ENCODE measurements around the gene SH3PXD2A. TPM values are rescaled to one million over a fixed set of nuclear protein-coding genes. Genes with fewer than 3 reads are reported as not detected.
A peak's percentile ranks its signal among the peaks of the same experiment; 100 is the strongest.

The SH3PXD2A gene
- total RNA-seq, 1 experiment from 2014 or later, result 4.5 TPM

DNA sequence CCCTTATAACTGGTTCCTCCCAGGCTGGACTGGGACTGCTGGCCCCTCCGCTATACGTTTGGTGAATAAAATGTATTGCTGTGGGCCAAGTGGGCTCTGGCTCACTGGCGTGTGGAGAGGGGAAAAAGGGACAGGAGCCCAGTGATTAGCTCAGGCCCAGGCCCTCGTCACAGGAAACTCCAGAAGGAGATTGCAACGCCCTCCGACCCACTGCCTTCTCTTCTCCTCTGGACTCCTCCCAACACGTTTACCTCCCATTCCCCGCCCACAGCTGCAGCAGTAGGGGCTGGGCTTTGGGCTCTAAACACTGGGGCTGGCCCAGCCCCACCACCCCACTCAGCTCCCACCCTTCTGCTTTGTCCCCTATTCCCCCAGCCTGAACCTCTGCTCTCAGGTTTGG is 188.0 kb downstream of the SH3PXD2A start:
- Mint-ChIP-seq H3K36me3 (ENCODE audit: insufficient read depth in 1 of 3, low read depth in 3 of 3) (no peaks in the 10 kb centered on the region; a peak in 1 of 7 replicates), H3K4me3 (no peak overlapping the region), H3K27ac (no peak overlapping the region; a peak in 1 of 7 replicates), H3K27me3 (ENCODE audit: low read depth) (peaks cover 2% of the 10 kb centered on the region; the same call in 1 of the 2 replicates), H3K4me1 (peaks cover 17 to 30% of the 10 kb centered on the region in 2 experiments), H3K9me3 (no peaks in the 10 kb centered on the region)
- H3K14ac ChIP-seq (ENCODE audit: insufficient read depth, low read length), result no peak overlapping the region
- H3K18ac ChIP-seq (ENCODE audit: insufficient read length, low read depth, low read length), result no peak overlapping the region
- no peak overlapping the region for H3T11ph ChIP-seq (ENCODE audit: low read length)
- no peak overlapping the region for H2BK20ac ChIP-seq (ENCODE audit: low read depth, low read length, poor library complexity, severe bottlenecking)
- no peaks in the 10 kb centered on the region for H3K27me3 ChIP-seq (ENCODE audit: insufficient read depth, low read length)
- no peak overlapping the region for H4K5ac ChIP-seq (ENCODE audit: insufficient read length, low read depth, low read length)
- no peak overlapping the region for H3K4me2 ChIP-seq (ENCODE audit: insufficient read depth, insufficient read length, low read length)
- H4K8ac ChIP-seq (replicated peaks; ENCODE audit: insufficient read length, low read depth, low read length), result no peak overlapping the region
- no peak overlapping the region for H4K91ac ChIP-seq (ENCODE audit: insufficient read length, low read depth, low read length)
- DNase-seq, result peak; percentile 53
- no peak overlapping the region for H3K27ac ChIP-seq (ENCODE audit: insufficient read length, low read depth, low read length)
- no peaks in the 10 kb centered on the region for H3K79me1 ChIP-seq (ENCODE audit: insufficient read depth, low read depth, low read length, poor library complexity, severe bottlenecking)
- H3K23ac ChIP-seq (ENCODE audit: insufficient read length, low read depth, low read length), result no peak overlapping the region
- H2AFZ ChIP-seq (ENCODE audit: low read length), result no peak overlapping the region
- H2BK5ac ChIP-seq (ENCODE audit: insufficient read length, low read length), result no peak overlapping the region
- no peak overlapping the region for H3K56ac ChIP-seq (ENCODE audit: insufficient read length, low read depth, low read length)
- TF ChIP-seq, protein P1, sequence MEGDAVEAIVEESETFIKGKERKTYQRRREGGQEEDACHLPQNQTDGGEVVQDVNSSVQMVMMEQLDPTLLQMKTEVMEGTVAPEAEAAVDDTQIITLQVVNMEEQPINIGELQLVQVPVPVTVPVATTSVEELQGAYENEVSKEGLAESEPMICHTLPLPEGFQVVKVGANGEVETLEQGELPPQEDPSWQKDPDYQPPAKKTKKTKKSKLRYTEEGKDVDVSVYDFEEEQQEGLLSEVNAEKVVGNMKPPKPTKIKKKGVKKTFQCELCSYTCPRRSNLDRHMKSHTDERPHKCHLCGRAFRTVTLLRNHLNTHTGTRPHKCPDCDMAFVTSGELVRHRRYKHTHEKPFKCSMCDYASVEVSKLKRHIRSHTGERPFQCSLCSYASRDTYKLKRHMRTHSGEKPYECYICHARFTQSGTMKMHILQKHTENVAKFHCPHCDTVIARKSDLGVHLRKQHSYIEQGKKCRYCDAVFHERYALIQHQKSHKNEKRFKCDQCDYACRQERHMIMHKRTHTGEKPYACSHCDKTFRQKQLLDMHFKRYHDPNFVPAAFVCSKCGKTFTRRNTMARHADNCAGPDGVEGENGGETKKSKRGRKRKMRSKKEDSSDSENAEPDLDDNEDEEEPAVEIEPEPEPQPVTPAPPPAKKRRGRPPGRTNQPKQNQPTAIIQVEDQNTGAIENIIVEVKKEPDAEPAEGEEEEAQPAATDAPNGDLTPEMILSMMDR (conservative IDR thresholded peaks at IDR 0.05), result no peak
- WGBS (ENCODE audit: extremely low coverage, insufficient read length, low lambda C conversion rate), result no CpG with 5 or more reads among the region's 8 CpGs
- H2BK15ac ChIP-seq (ENCODE audit: low read depth, low read length), result no peak overlapping the region
- no peaks in the 10 kb centered on the region for H3K79me2 ChIP-seq (ENCODE audit: insufficient read depth, low read length)
- H4K20me1 ChIP-seq (ENCODE audit: control insufficient read depth, insufficient read depth, insufficient read length), result no peaks in the 10 kb centered on the region
- H2AK5ac ChIP-seq (ENCODE audit: insufficient read length, low read length), result no peak overlapping the region
- no peak overlapping the region for H2BK120ac ChIP-seq (ENCODE audit: low read depth, low read length, poor library complexity, severe bottlenecking)
- H3K9ac ChIP-seq (ENCODE audit: extremely low read depth, insufficient read length, low read length), result no peak overlapping the region
- H3K23me2 ChIP-seq (ENCODE audit: insufficient read length, low read depth, low read length, poor library complexity, severe bottlenecking), result no peaks in the 10 kb centered on the region
- no peaks in the 10 kb centered on the region; the same call in 1 of the 2 replicates for H3K4me1 ChIP-seq (ENCODE audit: insufficient read depth, low read length)
- H2BK12ac ChIP-seq (ENCODE audit: insufficient read length, low read depth, low read length), result no peak overlapping the region
- H3K9me3 ChIP-seq (ENCODE audit: control insufficient read depth, low read depth, low read length), result no peaks in the 10 kb centered on the region
- no peak overlapping the region for H3K4ac ChIP-seq (ENCODE audit: low read depth, low read length)

Data from H9 (cell line).